HCT116 (cell line): ENCODE measurements around the gene RTL10. TPM values are rescaled to one million over a fixed set of nuclear protein-coding genes. Genes with fewer than 3 reads are reported as not detected.

Experiments used
- ATAC-seq: fragments of 200-7000 bp; cut with Tn5 transposase; 2 replicates; pipeline ENCODE4 v1.9.1; 2020; ENCODE audit warnings: mild to moderate bottlenecking, moderate library complexity
- BruUV-seq: library from RNA; stranded (reverse); fragments of 400-500 nt; replicated peaks from 2 replicates; lab custom pipeline; 2021; lab: Mats Ljungman, UMichigan
- CTCF ChIA-PET: fragments of 300-600 bp; sonication (Branson Sonifier 250); formaldehyde crosslinking; loops from one replicate; lab custom pipeline; 2021; ENCODE audit warnings: antibody characterized with exemption; lab: Charles Lee
- POLR2A ChIA-PET: fragments of 300-600, 350-600 bp; sonication (Branson Sonifier 250); formaldehyde crosslinking; loops from one replicate; lab custom pipeline; 2021; ENCODE audit warnings: antibody characterized with exemption; lab: Charles Lee
- RAD21 ChIA-PET, 2 experiments: fragments of 300-600 bp; sonication (Branson Sonifier 250); formaldehyde crosslinking; loops; one replicate each; lab custom pipeline; 2023; ENCODE audit warnings: low total read pairs in 2 of 2; ENCODE audit not compliant: uncharacterized antibody in 2 of 2, unreplicated experiment in 2 of 2, low non-redundant PET in 1 of 2; lab: Charles Lee
- DNase-seq: peaks from one replicate; pipeline ENCODE4 v3.0.0-alpha.2; 2010; ENCODE audit warnings: low read depth, low spot score
- H2AFZ ChIP-seq: fragments of 200-600 bp; shearing (Covaris generic), sonication (generic); 2 replicates; pipeline ENCODE4 v1.6.1; 2017; ENCODE audit warnings: low read depth, mixed run types, mixed read lengths, antibody characterized with exemption, low read length; ENCODE audit not compliant: poor library complexity, severe bottlenecking
- H3K27ac ChIP-seq: 2 replicates; pipeline ENCODE4 v1.5.1; 2012; ENCODE audit warnings: low read depth, low read length
- H3K27me3 ChIP-seq: fragments of 200-600 bp; sonication (generic); 2 replicates; pipeline ENCODE4 v1.6.1; 2016; ENCODE audit warnings: mixed run types, low read length, mixed read lengths; ENCODE audit not compliant: insufficient read depth
- H3K36me3 ChIP-seq, 2 experiments: fragments of 200-500 bp in 1 of 2; fragments of 200-600 bp in 1 of 2; sonication (Bioruptor generic) in 1 of 2; sonication (generic) in 1 of 2; 2 replicates each; pipeline versions ENCODE4 v1.5.1 to v1.6.1; 2014 to 2016; ENCODE audit warnings: low read length in 2 of 2, inconsistent platforms in 1 of 2, mixed read lengths in 1 of 2, mixed run types in 1 of 2; ENCODE audit not compliant: insufficient read depth in 2 of 2, control insufficient read depth in 1 of 2
- H3K4me1 ChIP-seq, 2 experiments: fragments of 200-600 bp in 1 of 2; sonication (generic) in 1 of 2; 2 replicates each; pipeline versions ENCODE4 v1.5.1 to v1.6.1; 2012 to 2017; ENCODE audit warnings: low read length in 2 of 2, inconsistent platforms in 1 of 2, mild to moderate bottlenecking in 1 of 2, mixed read lengths in 1 of 2, mixed run types in 1 of 2, moderate library complexity in 1 of 2; ENCODE audit not compliant: insufficient read depth in 2 of 2, control insufficient read depth in 1 of 2
- H3K4me2 ChIP-seq: fragments of 200-600 bp; sonication (generic); 2 replicates; pipeline ENCODE4 v1.6.1; 2017; ENCODE audit warnings: mixed run types, low read length, mixed read lengths
- H3K4me3 ChIP-seq, 2 experiments: fragments of 200-600 bp in 1 of 2; sonication (generic) in 1 of 2; replicated peaks in 1 of 2; 2 replicates each; pipeline ENCODE4 v1.5.1; 2011 to 2016; ENCODE audit warnings: low read length in 2 of 2, control low read depth in 1 of 2, low read depth in 1 of 2, mild to moderate bottlenecking in 1 of 2, mixed read lengths in 1 of 2, mixed run types in 1 of 2
- H3K79me2 ChIP-seq: fragments of 200-600 bp; sonication (generic); 2 replicates; pipeline ENCODE4 v1.6.1; 2017; ENCODE audit warnings: mild to moderate bottlenecking, mixed run types, low read length, moderate library complexity, mixed read lengths; ENCODE audit not compliant: insufficient read depth
- H3K9ac ChIP-seq: fragments of 200-600 bp; sonication (generic); 2 replicates; pipeline ENCODE4 v1.6.1; 2016; ENCODE audit warnings: low read length, mixed read lengths
- H3K9me2 ChIP-seq: fragments of 200-600 bp; sonication (generic), shearing (Covaris generic); 2 replicates; pipeline ENCODE4 v1.6.1; 2017; ENCODE audit warnings: mixed run types, mild to moderate bottlenecking, moderate library complexity; ENCODE audit not compliant: insufficient read depth
- H3K9me3 ChIP-seq, 2 experiments: fragments of 200-500 bp in 1 of 2; fragments of 200-600 bp in 1 of 2; sonication (Bioruptor generic) in 1 of 2; sonication (generic) in 1 of 2; 2 replicates each; pipeline ENCODE4 v1.6.1; 2014 to 2017; ENCODE audit warnings: low read length in 2 of 2, mixed read lengths in 2 of 2, inconsistent platforms in 1 of 2, low read depth in 1 of 2, mild to moderate bottlenecking in 1 of 2, mixed run types in 1 of 2, moderate library complexity in 1 of 2; ENCODE audit not compliant: control insufficient read depth in 1 of 2, insufficient read depth in 1 of 2
- H4K20me1 ChIP-seq: fragments of 200-600 bp; sonication (generic), shearing (Covaris generic); 2 replicates; pipeline ENCODE4 v1.6.1; 2017; ENCODE audit warnings: mixed run types, mild to moderate bottlenecking, moderate library complexity; ENCODE audit not compliant: insufficient read depth
- ATF3 ChIP-seq: IDR thresholded peaks from 2 replicates; pipeline ENCODE4 v1.6.1; 2012
- CEBPB ChIP-seq: IDR thresholded peaks from 2 replicates; pipeline ENCODE4 v1.6.1; 2012; ENCODE audit warnings: low read depth
- CTCF ChIP-seq, 3 experiments: fragments of 200-600 bp in 1 of 3; sonication (generic) in 1 of 3; IDR thresholded peaks in 2 of 3; conservative IDR thresholded peaks in 1 of 3; 2 replicates each; pipeline ENCODE4 v1.5.1; 2012 to 2017; ENCODE audit warnings: low read depth in 2 of 3, low read length in 2 of 3, antibody characterized with exemption in 1 of 3, borderline replicate concordance in 1 of 3, control low read depth in 1 of 3, mild to moderate bottlenecking in 1 of 3, mixed read lengths in 1 of 3, mixed run types in 1 of 3, moderate library complexity in 1 of 3; ENCODE audit not compliant: insufficient read depth in 1 of 3
- ELF1 ChIP-seq: IDR thresholded peaks from 2 replicates; pipeline ENCODE4 v1.6.1; 2012; ENCODE audit warnings: low read depth, borderline replicate concordance
- EZH2 ChIP-seq: fragments of 200-600 bp; sonication (generic); IDR thresholded peaks from 2 replicates; pipeline ENCODE4 v1.6.1; 2017; ENCODE audit warnings: antibody characterized with exemption, mixed run types
- EZH2phosphoT487 ChIP-seq: fragments of 200-600 bp; IDR thresholded peaks from 2 replicates; pipeline ENCODE4 v1.6.1; 2018; ENCODE audit warnings: antibody characterized with exemption, borderline replicate concordance
- FOSL1 ChIP-seq: IDR thresholded peaks from 2 replicates; pipeline ENCODE4 v1.6.1; 2012; ENCODE audit warnings: low read depth
- JUND ChIP-seq: IDR thresholded peaks from 2 replicates; pipeline ENCODE4 v1.6.1; 2012
- POLR2A ChIP-seq: IDR thresholded peaks from 2 replicates; pipeline ENCODE4 v1.7.0; 2011; ENCODE audit warnings: borderline replicate concordance; ENCODE audit not compliant: insufficient read depth, insufficient read length; ENCODE audit errors: extremely low read depth
- POLR2AphosphoS5 ChIP-seq: IDR thresholded peaks from 2 replicates; pipeline ENCODE4 v1.6.1; 2011; ENCODE audit warnings: mild to moderate bottlenecking, low read depth, low read length, moderate library complexity
- REST ChIP-seq: IDR thresholded peaks from 2 replicates; pipeline ENCODE4 v1.6.1; 2012; ENCODE audit warnings: low read depth
- ZFX ChIP-seq: fragments of 450-650 bp; IDR thresholded peaks from 2 replicates; pipeline ENCODE4 v1.6.1; 2017
- intact Hi-C: fragments of 100-400 bp; cut with micrococcal nuclease; formaldehyde crosslinking; loops from 2 replicates; pipeline ENCODE4 v1.10.0; 2022
- total RNA-seq: library from RNA; stranded (reverse); gene quantifications from one replicate; pipeline ENCODE4 v1.2.1, GENCODE V29; 2021; ENCODE audit not compliant: unreplicated experiment

Gene RTL10
- total RNA-seq, 1 experiment from 2014 or later: 24.6 TPM

- H3K27me3 ChIP-seq: no peaks in the 10 kb centered on the region
- BruUV-seq: no TSS peak
- DNase-seq (no peak), ATAC-seq (no peak)
- H3K9me3 ChIP-seq: no peaks in the 10 kb centered on the region
- H3K9me2 ChIP-seq: no peaks in the 10 kb centered on the region
- no peaks in the 10 kb centered on the region for H3K36me3 ChIP-seq
- POLR2A ChIA-PET: interaction anchor here (1.0 kb wide), 1 partner anchor 16 kb away, joined by 3 read pairs; no protein-coding TSS in a partner anchor
- H2AFZ ChIP-seq: no peak overlapping the region
- no peak overlapping the region for H3K9ac ChIP-seq
- no peak overlapping the region for H3K4me2 ChIP-seq
- RAD21 ChIA-PET: no interaction called here
- H3K79me2 ChIP-seq: no peaks in the 10 kb centered on the region
- CTCF ChIA-PET: no interaction called here
- intact Hi-C loops: no loop called here
- no peak overlapping the region for H3K4me3 ChIP-seq
- no peak overlapping the region for H3K27ac ChIP-seq
- H3K4me1 ChIP-seq: no peaks in the 10 kb centered on the region
- no peaks in the 10 kb centered on the region for H4K20me1 ChIP-seq
- no peak for TF ChIP-seq EZH2phosphoT487
- no peak for TF ChIP-seq CEBPB
- TF ChIP-seq JUND: no peak
- no peak for TF ChIP-seq REST
- no peak for TF ChIP-seq ATF3
- no peak for TF ChIP-seq FOSL1
- TF ChIP-seq ELF1: no peak
- no peak for TF ChIP-seq POLR2A
- TF ChIP-seq EZH2: no peak
- TF ChIP-seq ZFX: no peak
- TF ChIP-seq POLR2AphosphoS5: no peak
- TF ChIP-seq CTCF (IDR thresholded peaks at IDR 0.05 in 2 of 3, conservative IDR thresholded peaks at IDR 0.05 in 1 of 3; ENCODE audit: borderline replicate concordance in 1 of 3, insufficient read depth in 1 of 3, low read depth in 2 of 3, low read length in 2 of 3): no peak
Observed at GRCh38 chr22:19871023-19871844, 16.6 kb upstream of the RTL10 start.
